T-cell (primary cell): ENCODE data around the gene NDUFB7. TPM values are rescaled to one million over a fixed set of nuclear protein-coding genes. Genes with fewer than 3 reads are reported as not detected.
"Not testable (repeated sequence)": the region's sequence is repeated elsewhere in the genome, so short reads cannot be mapped to it uniquely, and the experiment has no call there.

ENCODE experiments used
- ATAC-seq, 4 experiments: fragments of 200-7000 bp in 3 of 4; fragments of 150-1000 bp in 1 of 4; cut with Tn5 transposase; replicated peaks in 1 of 4; 1 replicate in 3 of 4; 2 replicates in 1 of 4; pipeline ENCODE4 v1.10.0; 2021; ENCODE audit warnings: moderate library complexity in 3 of 4, mild to moderate bottlenecking in 2 of 4, moderate number of reproducible peaks in 1 of 4
- CTCF ChIA-PET, 2 donors: fragments of 300-600 bp; sonication (Branson Sonifier 250); formaldehyde crosslinking; loops; one replicate each; lab custom pipeline; 2022; ENCODE audit warnings: antibody characterized with exemption in 2 of 2; lab: Charles Lee
- POLR2A ChIA-PET, 2 donors: fragments of 300-600 bp; sonication (Branson Sonifier 250); formaldehyde crosslinking; loops; one replicate each; lab custom pipeline; 2022; ENCODE audit warnings: antibody characterized with exemption in 2 of 2; lab: Charles Lee
- DNase-seq, 35 experiments: peaks; one replicate each; pipeline versions ENCODE4 v3.0.0 to v3.0.0-alpha.2; 2013 to 2023
- H3K27ac ChIP-seq: one replicate; pipeline ENCODE4 v1.5.1; 2013; ENCODE audit warnings: low read length
- H3K27me3 ChIP-seq, 2 experiments: replicated peaks in 1 of 2; 1 replicate in 1 of 2; 2 replicates in 1 of 2; pipeline versions ENCODE4 v1.6.1 to v1.7.0; 2013; ENCODE audit warnings: low read length in 1 of 2, mixed read lengths in 1 of 2; ENCODE audit not compliant: control insufficient read depth in 2 of 2, insufficient read depth in 2 of 2; ENCODE audit errors: extremely low read depth in 1 of 2
- H3K36me3 ChIP-seq, 2 donors: 1 replicate in 1 of 2; 2 replicates in 1 of 2; pipeline versions ENCODE4 v1.6.1 to v1.7.0; 2013; ENCODE audit warnings: low read length in 1 of 2; ENCODE audit not compliant: control insufficient read depth in 2 of 2, insufficient read depth in 1 of 2; ENCODE audit errors: extremely low read depth in 1 of 2
- H3K4me1 ChIP-seq, 2 experiments: 1 replicate in 1 of 2; 2 replicates in 1 of 2; pipeline versions ENCODE4 v1.6.1 to v1.7.0; 2013; ENCODE audit warnings: low read length in 2 of 2, mixed read lengths in 1 of 2; ENCODE audit not compliant: insufficient read depth in 2 of 2, control insufficient read depth in 1 of 2; ENCODE audit errors: extremely low read depth in 1 of 2
- H3K4me3 ChIP-seq, 2 donors: 1 replicate in 1 of 2; 2 replicates in 1 of 2; pipeline versions ENCODE4 v1.5.1 to v1.7.0; 2013; ENCODE audit warnings: mild to moderate bottlenecking in 2 of 2, low read length in 1 of 2, moderate library complexity in 1 of 2; ENCODE audit not compliant: control insufficient read depth in 1 of 2; ENCODE audit errors: extremely low read depth in 1 of 2
- H3K9me3 ChIP-seq: 2 replicates; pipeline ENCODE4 v1.7.0; 2013
- H3K27ac Mint-ChIP-seq, 2 donors: one replicate each; pipeline ENCODE4 v1.8.0; 2020 to 2021; ENCODE audit warnings: mild to moderate bottlenecking in 2 of 2, mixed read lengths in 2 of 2
- H3K27me3 Mint-ChIP-seq, 2 donors: one replicate each; pipeline ENCODE4 v1.8.0; 2021 to 2022; ENCODE audit warnings: mixed read lengths in 2 of 2
- H3K36me3 Mint-ChIP-seq: one replicate; pipeline ENCODE4 v1.8.0; 2021; ENCODE audit warnings: mixed read lengths
- H3K4me1 Mint-ChIP-seq, 3 donors: one replicate each; pipeline ENCODE4 v1.8.0; 2020 to 2022; ENCODE audit warnings: mixed read lengths in 3 of 3, mild to moderate bottlenecking in 1 of 3
- H3K4me3 Mint-ChIP-seq, 3 donors: one replicate each; pipeline ENCODE4 v1.8.0; 2020 to 2022; ENCODE audit warnings: mild to moderate bottlenecking in 3 of 3, mixed read lengths in 3 of 3, moderate library complexity in 3 of 3
- H3K9me3 Mint-ChIP-seq, 3 donors: one replicate each; pipeline ENCODE4 v1.8.0; 2020 to 2022; ENCODE audit warnings: mixed read lengths in 3 of 3
- WGBS: methylation state at CpG from one replicate; pipeline ENCODE4 v1.1.5; 2013; ENCODE audit warnings: missing lambda C conversion rate; ENCODE audit not compliant: insufficient coverage; 5-methylcytosine and 5-hydroxymethylcytosine counted together
- total RNA-seq, 35 experiments: library from RNA in 6 of 35; stranded (reverse) in 6 of 35; fragments of 120-200 nt in 1 of 35; gene quantifications; one replicate each; pipeline versions ENCODE4 v1.2.1 to v1.2.4 and lab custom pipeline; 2013 to 2026

NDUFB7 gene
- total RNA-seq, 5 donors from 2014 or later (not counting 1 experiment from before 2014, with no cell fraction given) = 47.9 to 112 (median 90.4) TPM

DNA sequence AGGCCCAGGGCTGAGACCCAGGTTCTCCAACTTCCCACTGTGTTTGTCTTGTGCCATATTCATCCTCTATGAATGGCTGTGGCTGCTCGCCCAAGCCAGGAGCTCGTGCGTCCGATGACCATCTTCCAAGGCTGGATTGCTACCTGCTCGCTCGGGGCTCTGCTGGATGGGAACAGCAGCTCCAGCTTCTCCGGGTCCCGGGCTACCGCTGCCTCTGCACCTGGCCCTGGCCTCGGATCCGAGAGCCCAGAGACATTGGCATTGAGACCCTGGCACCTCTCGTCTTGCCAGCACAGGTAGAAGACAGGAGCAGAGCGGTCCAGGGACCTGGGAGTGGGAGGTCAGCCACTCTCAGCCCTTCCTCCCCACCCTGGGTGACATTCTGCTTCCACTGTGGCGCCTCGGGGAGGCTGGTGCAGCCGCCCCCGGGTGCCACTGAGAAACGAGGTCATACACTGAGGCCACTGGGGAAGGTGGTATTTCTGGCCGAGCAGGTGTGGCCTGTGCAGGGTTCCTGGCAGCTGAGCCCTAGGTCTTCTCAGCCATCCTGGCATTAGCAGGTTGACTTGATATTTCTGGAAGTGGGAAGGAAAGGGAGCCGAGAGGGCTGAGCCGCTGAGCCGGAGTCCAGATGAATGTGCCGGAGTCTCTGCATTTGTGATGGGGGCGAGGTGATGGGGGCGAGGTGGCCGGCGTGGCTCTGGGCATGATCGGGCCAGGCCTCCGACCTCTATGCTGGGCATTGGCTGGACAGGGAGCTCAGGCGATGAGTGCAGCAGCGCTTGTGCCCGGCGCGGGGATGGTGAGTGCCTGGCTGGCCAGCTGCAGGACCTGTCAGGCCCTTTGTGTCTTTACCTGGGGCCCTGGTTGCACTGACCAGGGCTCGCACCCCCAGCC is 18.6 kb downstream of the NDUFB7 start:
- Mint-ChIP-seq H3K9me3 (no peaks in the 10 kb centered on the region), H3K4me1 (peaks cover 57 to 63% (median 62%) of the 10 kb centered on the region in 3 donors), H3K27ac (peak overlapping the region; percentile 88 to 92), H3K27me3 (no peaks in the 10 kb centered on the region), H3K4me3 (peak overlapping the region in 1 of 3 donors; percentile 69), H3K36me3 (peaks cover 4% of the 10 kb centered on the region)
- DNase-seq (no peak), ATAC-seq (no peak)
- WGBS = 93% methylated on average over 29 of the region's 35 CpGs
- Histone ChIP-seq H3K4me3 (no peak overlapping the region), H3K27ac (peak overlapping the region; percentile 29), H3K9me3 (no peaks in the 10 kb centered on the region), H3K36me3 (peaks cover 5 to 30% of the 10 kb centered on the region in 2 donors), H3K4me1 (peaks cover 13 to 74% of the 10 kb centered on the region in 2 experiments), H3K27me3 (no peaks in the 10 kb centered on the region)
- ChIA-PET POLR2A (no interaction called here), CTCF (interaction anchor here in 1 of 2 donors (1.2 kb wide), 1 partner anchor 9 kb away, joined by 4 read pairs; no protein-coding TSS in a partner anchor)

DNA sequence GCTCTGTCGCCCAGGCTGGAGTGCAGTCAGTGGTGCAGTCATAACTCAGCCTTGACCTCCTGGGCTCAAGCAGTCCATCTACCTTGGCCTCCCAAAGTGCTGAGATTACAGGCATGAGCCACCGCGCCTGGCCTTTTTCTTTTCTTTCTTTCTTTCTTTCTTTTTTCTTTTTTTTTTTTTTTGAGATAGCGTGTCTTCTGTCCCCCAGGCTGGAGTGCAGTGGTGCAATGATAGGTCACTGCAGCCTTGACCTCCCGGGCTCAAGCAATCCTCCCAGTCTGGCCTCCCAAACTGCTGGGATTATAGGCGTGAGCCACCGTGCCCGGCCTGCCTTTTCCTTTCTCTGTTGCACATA is 19.9 kb downstream of the NDUFB7 start:
- Mint-ChIP-seq H3K27ac (peak overlapping the region; percentile 88 to 92), H3K4me3 (peak overlapping the region in 1 of 3 donors; percentile 69), H3K4me1 (peaks cover 59 to 60% (median 59%) of the 10 kb centered on the region in 3 donors)
- CTCF ChIA-PET = interaction anchor here (0.6 to 1.7 kb wide), 6 partner anchors 10 to 55 kb away, joined by 3 to 22 read pairs (median 4); partner anchors contain the start of gene DNAJB1 (in 1 of the 2)
- peak overlapping the region; percentile 67 for H3K27ac ChIP-seq
- H3K9me3 ChIP-seq, H3K36me3 Mint-ChIP-seq, POLR2A ChIA-PET, H3K27me3 Mint-ChIP-seq, H3K9me3 Mint-ChIP-seq, H3K27me3 ChIP-seq, ATAC-seq, DNase-seq: not testable (repeated sequence)
- H3K36me3 ChIP-seq = peaks cover 5 to 30% of the 10 kb centered on the region in 2 donors
- 94% methylated on average over 2 of the region's 8 CpGs for WGBS
- H3K4me3 ChIP-seq = peak overlapping the region in 1 of 2 donors; percentile 11
- H3K4me1 ChIP-seq = peaks cover 13 to 67% of the 10 kb centered on the region in 2 experiments

DNA sequence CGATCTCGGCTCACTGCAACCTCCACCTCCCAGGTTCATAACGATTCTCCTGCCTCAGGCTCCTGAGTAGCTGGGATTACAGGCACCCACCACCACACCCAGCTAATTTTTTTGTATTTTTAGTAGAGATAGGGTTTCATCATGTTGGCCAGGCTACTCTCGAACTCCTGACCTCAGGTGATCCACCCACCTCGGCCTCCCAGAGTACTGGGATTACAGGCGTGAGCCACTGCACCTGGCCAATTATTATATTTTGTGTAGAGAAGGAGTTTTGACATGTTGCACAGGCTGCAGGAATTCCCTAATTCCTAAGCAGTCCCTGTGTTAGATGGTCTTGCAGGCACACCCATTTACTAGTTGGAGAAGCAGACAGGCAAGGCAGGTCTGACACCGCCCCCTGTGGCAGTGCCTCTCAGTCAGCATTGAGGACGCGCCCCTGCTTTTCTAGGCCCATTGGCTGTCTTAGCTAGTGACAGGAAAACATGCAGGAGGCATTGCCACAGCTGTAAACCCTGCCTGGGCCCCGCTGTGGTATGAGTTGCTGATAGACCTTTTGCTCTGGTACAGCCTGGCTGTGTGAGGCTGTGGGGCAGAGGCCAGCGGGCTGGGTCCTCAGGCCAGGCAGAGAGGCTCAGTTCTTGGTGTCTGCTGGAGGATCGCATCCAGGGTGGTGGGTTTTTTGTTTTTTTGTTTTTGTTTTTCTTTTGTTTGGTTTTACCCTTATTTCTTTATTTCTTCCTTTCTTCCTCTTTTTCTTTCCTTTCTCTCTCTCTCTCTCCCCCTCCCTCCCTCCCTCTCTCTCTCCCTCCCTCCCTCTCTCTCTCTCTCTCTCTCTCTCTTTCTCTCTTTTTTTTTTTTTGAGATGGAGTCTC is 20.5 kb downstream of the NDUFB7 start:
- H3K27ac ChIP-seq = peak overlapping the region; percentile 52
- Mint-ChIP-seq H3K27ac (peak overlapping the region; percentile 88 to 92), H3K4me3 (peak overlapping the region in 2 of 3 donors; percentile 21 to 69), H3K4me1 (peaks cover 54 to 57% (median 56%) of the 10 kb centered on the region in 3 donors)
- H3K36me3 Mint-ChIP-seq, H3K27me3 ChIP-seq, H3K9me3 Mint-ChIP-seq, H3K9me3 ChIP-seq, H3K27me3 Mint-ChIP-seq, H3K4me3 ChIP-seq: not testable (repeated sequence)
- POLR2A ChIA-PET = interaction anchor here in 1 of 2 donors (1.8 kb wide), 1 partner anchor 33 kb away, joined by 4 read pairs; the partner anchor contains the start of gene DNAJB1
- ATAC-seq = peak; percentile 99
- CTCF ChIA-PET = interaction anchor here in 1 of 2 donors (0.6 to 1.7 kb wide), 9 partner anchors 15 to 128 kb away, joined by 3 to 22 read pairs (median 4); partner anchors contain the start of gene DNAJB1
- peak; percentile 66 to 91 (median 86) for DNase-seq
- peaks cover 5 to 30% of the 10 kb centered on the region in 2 donors for H3K36me3 ChIP-seq
- H3K4me1 ChIP-seq = peaks cover 11 to 61% of the 10 kb centered on the region in 2 experiments
- WGBS = 21% methylated on average over 5 of the region's 12 CpGs

DNA sequence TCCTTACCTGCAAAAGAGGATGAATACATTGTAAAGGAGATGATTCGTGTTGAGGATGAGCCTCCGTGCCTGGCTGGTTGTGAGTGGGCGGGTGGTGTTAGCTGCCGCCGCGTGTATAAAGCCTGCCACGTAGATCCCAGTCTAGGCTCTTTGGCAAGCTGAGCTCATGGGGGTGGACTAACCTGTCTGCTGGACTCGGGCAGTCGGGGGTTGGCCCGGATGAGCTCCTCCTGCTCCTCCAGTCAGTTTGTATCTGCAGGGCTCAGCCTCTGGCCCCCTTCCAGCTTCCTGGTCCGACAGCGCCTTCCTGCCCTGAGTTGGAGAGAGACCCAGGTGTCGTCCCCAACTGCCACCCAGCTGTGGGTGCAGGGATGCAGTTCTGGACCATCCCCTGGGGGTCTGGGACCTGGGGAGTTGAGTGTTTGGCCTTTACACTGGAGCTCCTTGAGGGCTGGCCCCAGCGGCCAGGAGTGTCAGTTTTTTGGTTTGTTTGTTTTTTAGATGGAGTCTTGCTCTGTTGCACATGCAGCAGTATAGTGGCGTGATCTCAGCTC is 21.6 kb downstream of the NDUFB7 start:
- Mint-ChIP-seq H3K4me1 (peaks cover 48 to 52% (median 49%) of the 10 kb centered on the region in 3 donors), H3K9me3 (no peaks in the 10 kb centered on the region), H3K36me3 (peaks cover 4% of the 10 kb centered on the region), H3K4me3 (no peak overlapping the region), H3K27me3 (no peaks in the 10 kb centered on the region), H3K27ac (peak overlapping the region; percentile 73 to 92)
- Histone ChIP-seq H3K36me3 (peaks cover 5 to 36% of the 10 kb centered on the region in 2 donors), H3K4me3 (no peak overlapping the region), H3K27ac (no peak overlapping the region), H3K4me1 (peaks cover 10 to 50% of the 10 kb centered on the region in 2 experiments), H3K27me3 (no peaks in the 10 kb centered on the region), H3K9me3 (no peaks in the 10 kb centered on the region)
- ChIA-PET POLR2A (interaction anchor here in 1 of 2 donors (0.6 to 1.8 kb wide), 2 partner anchors 32 to 46 kb away, joined by 3 to 4 read pairs; partner anchors contain the start of gene DNAJB1), CTCF (interaction anchor here (0.6 to 1.7 kb wide), 4 partner anchors 18 to 71 kb away, joined by 4 to 22 read pairs (median 8); no protein-coding TSS in a partner anchor)
- DNase-seq (no peak), ATAC-seq (no peak)
- 69% methylated on average over 15 of the region's 15 CpGs for WGBS

DNA sequence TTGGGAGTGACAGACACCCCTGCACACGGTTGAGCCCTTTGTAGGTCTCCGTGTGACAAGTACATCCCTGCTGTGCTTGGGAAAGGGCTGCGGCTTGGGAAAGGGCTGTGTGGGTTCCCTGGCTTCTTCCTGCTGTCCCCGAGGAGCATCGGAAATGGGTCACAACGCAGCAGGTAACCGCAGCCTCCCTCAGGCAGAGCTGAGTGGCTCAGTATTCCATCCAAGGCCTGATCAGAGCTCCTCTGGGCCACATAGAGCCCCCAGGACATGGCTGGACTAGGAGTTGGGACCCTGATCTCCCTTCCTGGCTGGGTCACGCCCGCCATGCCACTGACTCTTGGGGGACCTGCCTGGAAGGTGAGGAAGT is 26.2 kb downstream of the NDUFB7 start:
- no peak overlapping the region for H3K27ac ChIP-seq
- H3K4me3 Mint-ChIP-seq = no peak overlapping the region
- peaks cover 3 to 26% of the 10 kb centered on the region in 2 donors for H3K36me3 ChIP-seq
- no peaks in the 10 kb centered on the region for H3K9me3 ChIP-seq
- no peak overlapping the region for H3K27ac Mint-ChIP-seq
- WGBS = 91% methylated on average over 9 of the region's 9 CpGs
- peaks cover 26 to 35% (median 33%) of the 10 kb centered on the region in 3 donors for H3K4me1 Mint-ChIP-seq
- H3K27me3 ChIP-seq = no peaks in the 10 kb centered on the region
- ATAC-seq (no peak), DNase-seq (no peak)
- no peak overlapping the region for H3K4me3 ChIP-seq
- H3K4me1 ChIP-seq = peaks cover 7 to 16% of the 10 kb centered on the region in 2 experiments
- ChIA-PET POLR2A (interaction anchor here in 1 of 2 donors (0.7 kb wide), 1 partner anchor 8 kb away, joined by 3 read pairs; no protein-coding TSS in a partner anchor), CTCF (no interaction called here)
- peaks cover 12% of the 10 kb centered on the region for H3K36me3 Mint-ChIP-seq
- no peaks in the 10 kb centered on the region for H3K27me3 Mint-ChIP-seq
- H3K9me3 Mint-ChIP-seq = no peaks in the 10 kb centered on the region
